Mammary epithelial cell (primary cell): ENCODE results near the gene SLC22A7.

ENCODE experiments used
- EZH2 ChIP-seq: IDR thresholded peaks from 2 replicates; pipeline ENCODE4 v1.6.1; 2012; ENCODE audit warnings: low read length, inconsistent platforms, borderline replicate concordance
- TF ChIP-seq, protein P1 (sequence below), 2 donors: IDR thresholded peaks in 1 of 2; conservative IDR thresholded peaks in 1 of 2; 2 replicates each; pipeline ENCODE4 v1.5.1; 2011 to 2012; ENCODE audit warnings: inconsistent platforms in 2 of 2, low read length in 2 of 2, mild to moderate bottlenecking in 2 of 2, control low read depth in 1 of 2, low read depth in 1 of 2; ENCODE audit not compliant: insufficient read depth in 1 of 2; ENCODE audit errors: extremely low read depth in 1 of 2

DNA sequence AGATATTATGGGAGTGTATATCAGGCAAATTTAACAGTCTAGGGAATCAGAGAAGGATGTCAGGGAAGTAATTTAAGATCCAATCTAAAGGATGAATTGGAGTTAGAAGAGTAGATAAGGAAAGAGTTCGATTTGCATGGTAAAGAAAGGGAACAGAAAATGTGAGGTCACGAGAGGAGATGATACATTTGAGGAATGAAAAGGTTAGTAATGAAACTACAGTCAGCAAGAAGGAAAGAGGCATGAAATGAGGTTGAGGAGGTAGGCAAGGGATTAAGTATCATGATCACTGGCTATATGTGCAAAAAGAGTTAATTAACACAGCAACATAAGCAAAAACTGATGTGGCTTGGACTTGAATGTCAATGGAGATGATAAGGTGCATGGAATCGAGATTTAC is 49.0 kb downstream of the SLC22A7 start:
- TF ChIP-seq, protein P1, sequence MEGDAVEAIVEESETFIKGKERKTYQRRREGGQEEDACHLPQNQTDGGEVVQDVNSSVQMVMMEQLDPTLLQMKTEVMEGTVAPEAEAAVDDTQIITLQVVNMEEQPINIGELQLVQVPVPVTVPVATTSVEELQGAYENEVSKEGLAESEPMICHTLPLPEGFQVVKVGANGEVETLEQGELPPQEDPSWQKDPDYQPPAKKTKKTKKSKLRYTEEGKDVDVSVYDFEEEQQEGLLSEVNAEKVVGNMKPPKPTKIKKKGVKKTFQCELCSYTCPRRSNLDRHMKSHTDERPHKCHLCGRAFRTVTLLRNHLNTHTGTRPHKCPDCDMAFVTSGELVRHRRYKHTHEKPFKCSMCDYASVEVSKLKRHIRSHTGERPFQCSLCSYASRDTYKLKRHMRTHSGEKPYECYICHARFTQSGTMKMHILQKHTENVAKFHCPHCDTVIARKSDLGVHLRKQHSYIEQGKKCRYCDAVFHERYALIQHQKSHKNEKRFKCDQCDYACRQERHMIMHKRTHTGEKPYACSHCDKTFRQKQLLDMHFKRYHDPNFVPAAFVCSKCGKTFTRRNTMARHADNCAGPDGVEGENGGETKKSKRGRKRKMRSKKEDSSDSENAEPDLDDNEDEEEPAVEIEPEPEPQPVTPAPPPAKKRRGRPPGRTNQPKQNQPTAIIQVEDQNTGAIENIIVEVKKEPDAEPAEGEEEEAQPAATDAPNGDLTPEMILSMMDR (conservative IDR thresholded peaks at IDR 0.05 in 1 of 2, IDR thresholded peaks at IDR 0.05 in 1 of 2; ENCODE audit: extremely low read depth in 1 of 2, insufficient read depth in 1 of 2, low read depth in 1 of 2, low read length in 2 of 2): no peak
- TF ChIP-seq EZH2: no peak
